SK-N-SH (cell line): ENCODE measurements around the gene ACTL7A. TPM values are rescaled to one million over a fixed set of nuclear protein-coding genes. Genes with fewer than 3 reads are reported as not detected.

Experiments
- CTCF ChIA-PET: fragments of 300-600, 350-600 bp; formaldehyde crosslinking; extraction: SDS; loops from one replicate; lab custom pipeline; 2021; lab: Yijun Ruan, JAX
- POLR2A ChIA-PET: fragments of 350-600 bp; sonication (Branson Sonifier 250); formaldehyde crosslinking; extraction: SDS; loops from one replicate; lab custom pipeline; 2020; ENCODE audit warnings: antibody characterized with exemption, inconsistent platforms; lab: Yijun Ruan, JAX
- DNase-seq: peaks from one replicate; pipeline ENCODE4 v3.0.0; 2012
- H2AFZ ChIP-seq: fragments of 200-600 bp; sonication (generic); 2 replicates; pipeline ENCODE4 v1.8.1; 2016; ENCODE audit warnings: antibody characterized with exemption, mild to moderate bottlenecking, low read depth
- H3F3A ChIP-seq: fragments of 200-600 bp; sonication (generic); replicated peaks from 2 replicates; pipeline ENCODE3; 2016; ENCODE audit warnings: antibody characterized with exemption, mild to moderate bottlenecking; ENCODE audit not compliant: insufficient read depth
- H3K27ac ChIP-seq, 2 experiments: fragments of 200-500 bp in 1 of 2; fragments of 200-600 bp in 1 of 2; sonication (Bioruptor generic) in 1 of 2; sonication (generic), shearing (Covaris generic) in 1 of 2; 2 replicates each; pipeline versions ENCODE4 v1.5.1 to v1.6.1; 2014 to 2016; ENCODE audit warnings: low read depth in 2 of 2, inconsistent platforms in 1 of 2, low read length in 1 of 2, mild to moderate bottlenecking in 1 of 2, mixed read lengths in 1 of 2
- H3K27me3 ChIP-seq: fragments of 200-600 bp; sonication (generic), shearing (Covaris generic); 2 replicates; pipeline ENCODE4 v1.6.1; 2016; ENCODE audit warnings: mixed run types; ENCODE audit not compliant: insufficient read depth
- H3K36me3 ChIP-seq, 2 experiments: fragments of 200-500 bp in 1 of 2; fragments of 200-600 bp in 1 of 2; sonication (Bioruptor generic) in 1 of 2; sonication (generic) in 1 of 2; replicated peaks in 1 of 2; 2 replicates each; pipeline versions ENCODE3 to v1.5.1; 2014 to 2016; ENCODE audit warnings: low read length in 1 of 2, mild to moderate bottlenecking in 1 of 2; ENCODE audit not compliant: insufficient read depth in 2 of 2, control insufficient read depth in 1 of 2
- H3K4me1 ChIP-seq, 2 experiments: fragments of 200-500 bp in 1 of 2; fragments of 200-600 bp in 1 of 2; sonication (Bioruptor generic) in 1 of 2; sonication (generic), shearing (Covaris generic) in 1 of 2; 2 replicates each; pipeline versions ENCODE4 v1.5.1 to v1.6.1; 2014 to 2016; ENCODE audit warnings: low read depth in 1 of 2, low read length in 1 of 2, mixed run types in 1 of 2; ENCODE audit not compliant: insufficient read depth in 2 of 2, control insufficient read depth in 1 of 2
- H3K4me2 ChIP-seq: fragments of 200-600 bp; sonication (generic), shearing (Covaris generic); 2 replicates; pipeline ENCODE4 v1.6.1; 2017; ENCODE audit warnings: mixed run types
- H3K4me3 ChIP-seq, 2 experiments: fragments of 200-500 bp in 1 of 2; fragments of 200-600 bp in 1 of 2; sonication (Bioruptor generic) in 1 of 2; sonication (generic), shearing (Covaris generic) in 1 of 2; 2 replicates each; pipeline versions ENCODE4 v1.5.1 to v1.8.1; 2014 to 2016; ENCODE audit warnings: low read depth in 2 of 2, inconsistent platforms in 1 of 2, low read length in 1 of 2, mild to moderate bottlenecking in 1 of 2, mixed read lengths in 1 of 2, moderate library complexity in 1 of 2
- H3K79me2 ChIP-seq: fragments of 200-600 bp; sonication (generic); 2 replicates; pipeline ENCODE4 v1.8.1; 2017; ENCODE audit warnings: mild to moderate bottlenecking; ENCODE audit not compliant: insufficient read depth
- H3K9ac ChIP-seq: fragments of 200-600 bp; sonication (generic); 2 replicates; pipeline ENCODE4 v1.6.1; 2017; ENCODE audit warnings: mixed run types
- H3K9me2 ChIP-seq: fragments of 200-600 bp; sonication (generic); 2 replicates; pipeline ENCODE4 v1.6.1; 2017; ENCODE audit warnings: mixed run types
- H3K9me3 ChIP-seq: fragments of 200-600 bp; sonication (generic); 2 replicates; pipeline ENCODE4 v1.6.1; 2017; ENCODE audit warnings: mixed run types, mild to moderate bottlenecking, moderate library complexity
- H4K20me1 ChIP-seq: fragments of 200-600 bp; sonication (generic); 2 replicates; pipeline ENCODE4 v1.6.1; 2017; ENCODE audit warnings: mild to moderate bottlenecking, mixed run types; ENCODE audit not compliant: insufficient read depth
- CTCF ChIP-seq: fragments of 200-600 bp; sonication (generic); IDR thresholded peaks from 2 replicates; pipeline ENCODE4 v1.6.1; 2017; ENCODE audit warnings: antibody characterized with exemption, mild to moderate bottlenecking, moderate library complexity
- ELF1 ChIP-seq: IDR thresholded peaks from 2 replicates; pipeline ENCODE4 v1.4.0; 2012
- EP300 ChIP-seq, 2 experiments: IDR thresholded peaks; 2 replicates each; pipeline versions ENCODE4 v1.4.0 to v1.6.1; 2012; ENCODE audit warnings: borderline replicate concordance in 1 of 2, low read depth in 1 of 2, low read length in 1 of 2
- EZH2phosphoT487 ChIP-seq: fragments of 200-600 bp; sonication (generic); IDR thresholded peaks from 2 replicates; pipeline ENCODE4 v1.6.1; 2017; ENCODE audit warnings: low read depth, mixed run types, mild to moderate bottlenecking, antibody characterized with exemption, moderate library complexity, borderline replicate concordance
- GABPA ChIP-seq: IDR thresholded peaks from 2 replicates; pipeline ENCODE4 v1.4.0; 2012; ENCODE audit warnings: low read depth, mild to moderate bottlenecking
- JUND ChIP-seq: IDR thresholded peaks from 2 replicates; pipeline ENCODE4 v1.4.0; 2012
- NFIC ChIP-seq: IDR thresholded peaks from 2 replicates; pipeline ENCODE4 v1.4.0; 2012; ENCODE audit warnings: borderline replicate concordance
- NRF1 ChIP-seq: IDR thresholded peaks from 2 replicates; pipeline ENCODE4 v1.6.1; 2012; ENCODE audit warnings: low read depth, mild to moderate bottlenecking, low read length
- SIN3A ChIP-seq: IDR thresholded peaks from 2 replicates; pipeline ENCODE4 v1.6.1; 2012; ENCODE audit warnings: low read depth, mild to moderate bottlenecking, low read length, moderate library complexity, borderline replicate concordance
- TAF1 ChIP-seq: IDR thresholded peaks from 2 replicates; pipeline ENCODE4 v1.6.1; 2012; ENCODE audit warnings: low read depth, mild to moderate bottlenecking, low read length, moderate library complexity, borderline replicate concordance
- TCF12 ChIP-seq: IDR thresholded peaks from 2 replicates; pipeline ENCODE4 v1.4.0; 2012
- USF1 ChIP-seq: IDR thresholded peaks from 2 replicates; pipeline ENCODE4 v1.4.0; 2012; ENCODE audit warnings: low read depth, borderline replicate concordance
- WGBS: methylation state at CpG from one replicate; pipeline ENCODE4 v1.1.6; 2017; ENCODE audit warnings: low lambda C conversion rate; 5-methylcytosine and 5-hydroxymethylcytosine counted together
- polyA plus RNA-seq, 3 experiments: library from polyadenylated mRNA; depleted of rRNA; stranded (reverse); fragments of >200 nt; gene quantifications; 2 replicates each; pipeline ENCODE4 v1.2.3, GENCODE V29; 2012
- TF ChIP-seq, protein P1 (sequence below): fragments of 150-350 bp; IDR thresholded peaks from 2 replicates; pipeline ENCODE4 v1.6.1; 2016; ENCODE audit warnings: mild to moderate bottlenecking, low read depth, low read length
- TF ChIP-seq, protein P2 (sequence below): fragments of 150-350 bp; IDR thresholded peaks from 2 replicates; pipeline ENCODE4 v1.6.1; 2017; ENCODE audit warnings: antibody characterized with exemption, low read length, low read depth, borderline replicate concordance

The ACTL7A gene
- polyA plus RNA-seq, 1 of the 3 experiments (the other 2 are of a cell fraction): not detected

DNA sequence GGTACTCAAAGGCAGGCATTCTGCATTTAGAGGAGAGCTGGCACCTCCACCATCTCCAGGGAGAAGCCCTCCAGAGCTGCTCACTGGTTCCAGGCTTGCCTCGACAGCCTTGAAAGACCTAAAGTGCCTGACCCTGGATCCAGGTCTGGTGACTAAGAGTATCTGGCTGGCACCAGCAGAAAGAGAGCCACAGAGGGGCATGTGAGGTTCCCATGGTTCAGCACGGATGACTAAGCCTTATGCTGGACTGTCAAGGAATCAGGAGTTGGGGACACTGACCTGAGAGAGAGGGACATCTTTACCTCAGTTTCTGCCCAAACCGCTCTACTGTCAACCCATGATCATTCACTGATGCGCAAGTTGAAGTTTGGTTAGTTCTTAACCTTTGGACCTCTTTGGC lies 3.0 kb downstream of the ACTL7A start:
- 96% methylated on average over 4 of the region's 4 CpGs for WGBS

More for the DNA sequence above, 3.0 kb downstream of the ACTL7A start:
- no peak overlapping the region for H3K9ac ChIP-seq
- no peak for TF ChIP-seq USF1
- TF ChIP-seq, protein P1, sequence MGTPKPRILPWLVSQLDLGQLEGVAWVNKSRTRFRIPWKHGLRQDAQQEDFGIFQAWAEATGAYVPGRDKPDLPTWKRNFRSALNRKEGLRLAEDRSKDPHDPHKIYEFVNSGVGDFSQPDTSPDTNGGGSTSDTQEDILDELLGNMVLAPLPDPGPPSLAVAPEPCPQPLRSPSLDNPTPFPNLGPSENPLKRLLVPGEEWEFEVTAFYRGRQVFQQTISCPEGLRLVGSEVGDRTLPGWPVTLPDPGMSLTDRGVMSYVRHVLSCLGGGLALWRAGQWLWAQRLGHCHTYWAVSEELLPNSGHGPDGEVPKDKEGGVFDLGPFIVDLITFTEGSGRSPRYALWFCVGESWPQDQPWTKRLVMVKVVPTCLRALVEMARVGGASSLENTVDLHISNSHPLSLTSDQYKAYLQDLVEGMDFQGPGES: no peak
- TF ChIP-seq GABPA: no peak
- no peak for TF ChIP-seq TAF1
- TF ChIP-seq EP300 (IDR thresholded peaks at IDR 0.05; ENCODE audit: borderline replicate concordance in 1 of 2, low read depth in 1 of 2, low read length in 1 of 2): no peak
- TF ChIP-seq, protein P2, sequence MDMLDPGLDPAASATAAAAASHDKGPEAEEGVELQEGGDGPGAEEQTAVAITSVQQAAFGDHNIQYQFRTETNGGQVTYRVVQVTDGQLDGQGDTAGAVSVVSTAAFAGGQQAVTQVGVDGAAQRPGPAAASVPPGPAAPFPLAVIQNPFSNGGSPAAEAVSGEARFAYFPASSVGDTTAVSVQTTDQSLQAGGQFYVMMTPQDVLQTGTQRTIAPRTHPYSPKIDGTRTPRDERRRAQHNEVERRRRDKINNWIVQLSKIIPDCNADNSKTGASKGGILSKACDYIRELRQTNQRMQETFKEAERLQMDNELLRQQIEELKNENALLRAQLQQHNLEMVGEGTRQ: no peak
- no peak for TF ChIP-seq CTCF
- no peak for TF ChIP-seq NRF1
- TF ChIP-seq SIN3A: no peak
- TF ChIP-seq NFIC: no peak
- TF ChIP-seq JUND: no peak
- no peak for TF ChIP-seq EZH2phosphoT487
- TF ChIP-seq TCF12: no peak
- TF ChIP-seq ELF1: no peak
- no peak for DNase-seq
- H2AFZ ChIP-seq: no peak overlapping the region
- H3K27me3 ChIP-seq: no peaks in the 10 kb centered on the region
- no peaks in the 10 kb centered on the region for H3K9me2 ChIP-seq
- peaks cover 0 to 23% of the 10 kb centered on the region in 2 experiments for H3K36me3 ChIP-seq
- H3K9me3 ChIP-seq: no peaks in the 10 kb centered on the region
- H3K4me2 ChIP-seq: no peak overlapping the region
- no peaks in the 10 kb centered on the region for H3K4me1 ChIP-seq
- no peaks in the 10 kb centered on the region for H3K79me2 ChIP-seq
- H3F3A ChIP-seq: no peaks in the 10 kb centered on the region
- CTCF ChIA-PET: interaction anchor here (1.0 to 1.2 kb wide), 2 partner anchors 9 to 89 kb away, joined by 3 to 5 read pairs; partner anchors contain the start of gene ACTL7B
- POLR2A ChIA-PET: no interaction called here
- H3K4me3 ChIP-seq: no peak overlapping the region
- H3K27ac ChIP-seq: no peak overlapping the region
- no peaks in the 10 kb centered on the region for H4K20me1 ChIP-seq
